ENCODE data around the gene C2CD5.

C2CD5 gene

DNA sequence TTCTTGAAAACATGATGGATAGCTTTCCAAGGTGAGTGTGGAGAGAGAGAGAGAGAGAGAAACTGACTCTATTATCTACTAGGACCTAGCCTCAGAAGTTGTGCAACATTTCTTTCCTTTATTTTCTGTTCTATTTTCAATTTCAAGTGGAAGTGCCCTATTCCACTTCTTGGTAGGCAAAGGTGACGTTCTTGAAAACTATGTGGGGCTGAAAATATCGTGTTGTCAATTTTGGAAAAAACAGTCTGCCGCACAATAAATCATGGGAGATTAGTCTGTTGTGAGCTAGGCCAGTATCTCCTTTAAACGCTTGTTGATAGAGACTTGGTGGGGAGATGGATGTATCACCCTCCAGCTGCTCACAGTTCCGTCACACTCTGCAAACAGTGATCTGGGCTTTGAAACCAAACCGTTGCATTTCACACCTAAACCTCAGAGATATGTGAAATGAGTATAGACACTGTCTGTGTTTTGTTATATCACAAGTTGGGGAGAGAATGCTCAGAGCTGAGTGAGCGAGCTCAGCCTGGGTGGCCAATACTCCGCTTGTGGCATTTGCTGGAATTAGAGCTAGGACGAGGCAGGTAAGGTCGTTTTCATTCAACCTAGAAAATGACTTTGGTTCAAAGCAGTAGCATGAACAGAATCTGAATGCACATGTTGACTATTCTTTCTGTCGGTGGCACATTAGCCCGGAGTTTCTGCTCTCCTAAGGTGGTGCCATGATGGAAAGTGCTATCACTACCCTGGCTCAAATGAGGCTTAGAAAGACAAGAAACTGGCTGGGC, 134.8 kb downstream of the C2CD5 start:
- no peak for DNase-seq

DNA sequence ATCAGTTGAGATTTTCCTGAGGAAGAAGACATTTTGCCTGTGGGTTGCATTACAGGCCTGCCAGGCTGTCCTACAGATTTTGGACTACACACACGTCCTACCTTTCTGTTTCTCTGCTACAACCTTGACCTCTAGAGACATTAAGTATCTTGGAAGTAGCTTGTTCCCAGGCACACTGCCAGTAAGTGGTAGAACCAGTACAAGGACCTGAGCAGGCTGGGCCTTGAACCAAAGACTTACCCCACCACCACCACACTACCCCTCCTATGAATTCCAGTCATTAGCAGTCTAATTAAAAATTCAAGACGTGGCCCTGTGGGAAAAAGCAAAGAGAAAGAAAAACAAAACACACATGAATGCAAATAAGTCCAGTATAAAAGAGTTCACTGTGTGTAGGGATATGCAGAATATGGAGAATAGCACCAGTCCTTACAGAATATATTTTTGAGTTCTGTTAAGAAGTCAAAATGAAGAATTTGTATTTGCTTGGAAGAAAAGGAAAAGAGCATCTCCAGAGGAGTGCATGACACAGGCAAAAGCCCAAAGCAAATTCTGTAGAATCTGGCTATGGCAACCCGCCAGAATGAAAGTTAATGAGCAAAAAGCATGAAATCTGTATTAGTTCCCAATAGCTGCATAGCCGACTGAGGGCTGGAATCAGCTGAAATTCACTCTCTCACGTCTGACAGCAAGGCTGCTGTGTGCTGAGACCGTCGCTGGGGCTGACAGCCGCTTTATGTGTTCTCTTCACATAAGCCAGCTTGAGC, 135.5 kb downstream of the C2CD5 start:
- DNase-seq, result no peak

DNA sequence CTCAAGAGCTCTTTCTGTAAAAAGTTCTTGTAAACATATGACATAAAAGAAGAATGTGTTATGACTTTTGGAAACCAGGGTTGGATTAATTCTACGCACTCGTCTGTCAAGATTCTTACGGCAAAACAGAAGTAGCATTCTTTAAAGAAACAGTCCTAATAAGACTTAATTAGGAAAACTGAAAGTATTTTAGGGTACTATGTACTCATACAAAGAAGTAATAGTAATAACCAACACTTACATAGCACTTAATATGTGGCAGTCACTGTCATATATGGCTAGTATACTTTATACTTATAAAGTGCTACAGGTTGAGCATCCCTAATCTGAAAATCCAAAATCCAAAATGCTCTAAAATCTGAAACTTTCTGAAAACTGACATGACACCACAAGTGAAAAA, 136.9 kb downstream of the C2CD5 start:
- DNase-seq, result no peak

DNA sequence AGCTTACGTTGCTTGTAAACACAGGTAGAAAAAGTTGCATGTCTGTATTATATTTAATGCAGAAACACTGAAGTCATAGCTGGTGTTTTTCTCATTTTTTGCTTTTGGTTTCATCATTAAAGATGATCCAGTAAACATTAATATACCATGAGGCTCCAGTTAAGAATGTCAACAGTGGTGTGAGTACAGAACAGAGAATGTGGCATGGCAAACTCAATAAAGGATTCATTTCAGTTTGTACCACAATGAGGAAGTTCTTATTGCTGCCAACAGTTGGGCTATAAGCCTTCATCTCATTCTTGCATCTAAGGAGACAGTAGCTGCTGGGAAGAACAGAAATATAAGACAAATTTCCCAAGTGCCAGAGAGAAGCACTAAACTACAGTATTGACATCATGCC, 137.7 kb downstream of the C2CD5 start:
- no peak for DNase-seq

DNA sequence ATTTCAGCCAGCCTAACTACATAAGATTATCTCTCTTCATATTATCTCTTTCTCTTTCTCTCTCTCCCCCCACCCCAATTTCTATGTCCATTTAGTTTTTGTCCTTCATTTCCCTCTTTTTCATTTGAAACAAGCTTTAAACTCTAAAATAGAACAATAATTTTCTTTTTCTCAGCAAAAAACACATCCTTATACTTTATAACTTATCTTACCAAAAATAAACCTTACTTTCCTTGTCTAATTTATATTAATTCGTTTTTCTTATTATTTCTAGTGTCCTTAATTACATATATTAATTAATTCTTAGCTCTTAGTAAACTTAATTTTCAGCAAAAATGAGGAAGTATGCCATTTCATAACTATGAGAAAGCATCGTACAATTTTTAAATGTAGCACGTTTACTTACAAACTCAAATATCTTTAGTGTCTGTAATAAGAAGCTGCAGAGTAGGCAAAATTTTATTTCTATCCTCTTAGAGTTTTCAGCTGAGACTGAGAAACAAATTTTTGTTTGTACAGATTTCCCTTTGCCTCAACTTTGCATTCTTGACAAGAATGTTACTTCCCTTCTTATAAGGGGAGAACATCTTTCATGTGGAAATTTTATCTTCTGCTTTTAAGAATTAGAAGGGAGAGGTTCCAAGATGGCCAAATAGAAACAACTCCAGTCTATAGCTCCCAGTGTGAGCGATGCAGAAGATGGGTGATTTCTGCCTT, 144.7 kb downstream of the C2CD5 start:
- DNase-seq, result no peak

Measured in SW 1271 (cell line).